CD4-positive, alpha-beta T cell (primary cell): ENCODE measurements around the gene LDAH. TPM values are rescaled to one million over a fixed set of nuclear protein-coding genes. Genes with fewer than 3 reads are reported as not detected.

ENCODE experiments used
- ATAC-seq: fragments of 200-7000 bp; cut with Tn5 transposase; one replicate; pipeline ENCODE4 v1.10.0; 2022; ENCODE audit warnings: mild to moderate bottlenecking; ENCODE audit not compliant: poor library complexity
- CTCF ChIA-PET: fragments of 350-600 bp; sonication (Branson Sonifier 250); formaldehyde crosslinking; loops from one replicate; lab custom pipeline; 2021; ENCODE audit warnings: antibody characterized with exemption, inconsistent platforms; lab: Charles Lee
- POLR2A ChIA-PET: fragments of 350-600 bp; sonication (Branson Sonifier 250); formaldehyde crosslinking; loops from one replicate; lab custom pipeline; 2021; ENCODE audit warnings: antibody characterized with exemption, inconsistent platforms; lab: Charles Lee
- DNase-seq, 14 experiments: peaks; one replicate each; pipeline ENCODE4 v3.0.0-alpha.2; 2013 to 2020; ENCODE audit warnings: mixed read lengths in 2 of 14
- H3K27ac ChIP-seq, 2 donors: one replicate each; pipeline versions ENCODE4 v1.5.1 to v1.7.0; 2013; ENCODE audit warnings: low read length in 2 of 2, low read depth in 1 of 2, mild to moderate bottlenecking in 1 of 2
- H3K27me3 ChIP-seq, 2 experiments: 1 replicate in 1 of 2; 2 replicates in 1 of 2; pipeline versions ENCODE4 v1.6.1 to v1.7.0; 2013; ENCODE audit warnings: low read length in 2 of 2, control low read depth in 1 of 2, mild to moderate bottlenecking in 1 of 2, moderate library complexity in 1 of 2; ENCODE audit not compliant: insufficient read depth in 2 of 2, control insufficient read depth in 1 of 2
- H3K36me3 ChIP-seq: one replicate; pipeline ENCODE4 v1.6.1; 2013; ENCODE audit warnings: low read length, control low read depth; ENCODE audit not compliant: insufficient read depth
- H3K4me1 ChIP-seq: one replicate; pipeline ENCODE4 v1.6.1; 2013; ENCODE audit warnings: low read length, control low read depth; ENCODE audit not compliant: insufficient read depth
- H3K4me3 ChIP-seq: one replicate; pipeline ENCODE4 v1.5.1; 2013; ENCODE audit warnings: mild to moderate bottlenecking, low read length, moderate library complexity
- H3K9me3 ChIP-seq, 2 experiments: 1 replicate in 1 of 2; 2 replicates in 1 of 2; pipeline versions ENCODE4 v1.6.1 to v1.7.0; 2013; ENCODE audit warnings: low read length in 2 of 2, mild to moderate bottlenecking in 2 of 2, control low read depth in 1 of 2, moderate library complexity in 1 of 2; ENCODE audit not compliant: control insufficient read depth in 1 of 2, insufficient read depth in 1 of 2
- H3K27ac Mint-ChIP-seq: one replicate; pipeline ENCODE4 v1.8.0; 2020; ENCODE audit warnings: mixed read lengths
- H3K27me3 Mint-ChIP-seq: one replicate; pipeline ENCODE4 v1.8.0; 2021; ENCODE audit warnings: mixed read lengths
- H3K36me3 Mint-ChIP-seq: one replicate; pipeline ENCODE4 v1.8.0; 2021; ENCODE audit warnings: low read depth, mixed read lengths
- H3K4me1 Mint-ChIP-seq: one replicate; pipeline ENCODE4 v1.8.0; 2021; ENCODE audit warnings: low read depth, mixed read lengths
- H3K4me3 Mint-ChIP-seq: one replicate; pipeline ENCODE4 v1.8.0; 2020; ENCODE audit warnings: mild to moderate bottlenecking, mixed read lengths
- H3K9me3 Mint-ChIP-seq: one replicate; pipeline ENCODE4 v1.8.0; 2020; ENCODE audit warnings: mixed read lengths
- intact Hi-C, 2 experiments: fragments of 100-400 bp; cut with DNase I in 1 of 2; cut with micrococcal nuclease in 1 of 2; formaldehyde crosslinking; loops; one replicate each; pipeline versions ENCODE4 v1.15.1 to v1.9.0; 2023 to 2025; cut with DNase I, micrococcal nuclease
- total RNA-seq, 174 experiments: library from RNA in 2 of 174; stranded (reverse) in 2 of 174; gene quantifications; one replicate each; pipeline ENCODE4 v1.2.3 and lab custom pipeline; 2021 to 2026
- TF ChIP-seq, protein P1 (sequence below): fragments of 200-600 bp; IDR thresholded peaks from one replicate; pipeline ENCODE4 v1.8.0; 2022; ENCODE audit warnings: antibody characterized with exemption, mild to moderate bottlenecking

LDAH gene
- total RNA-seq, 2 experiments from 2014 or later, result 6.5 to 7.2 TPM

DNA sequence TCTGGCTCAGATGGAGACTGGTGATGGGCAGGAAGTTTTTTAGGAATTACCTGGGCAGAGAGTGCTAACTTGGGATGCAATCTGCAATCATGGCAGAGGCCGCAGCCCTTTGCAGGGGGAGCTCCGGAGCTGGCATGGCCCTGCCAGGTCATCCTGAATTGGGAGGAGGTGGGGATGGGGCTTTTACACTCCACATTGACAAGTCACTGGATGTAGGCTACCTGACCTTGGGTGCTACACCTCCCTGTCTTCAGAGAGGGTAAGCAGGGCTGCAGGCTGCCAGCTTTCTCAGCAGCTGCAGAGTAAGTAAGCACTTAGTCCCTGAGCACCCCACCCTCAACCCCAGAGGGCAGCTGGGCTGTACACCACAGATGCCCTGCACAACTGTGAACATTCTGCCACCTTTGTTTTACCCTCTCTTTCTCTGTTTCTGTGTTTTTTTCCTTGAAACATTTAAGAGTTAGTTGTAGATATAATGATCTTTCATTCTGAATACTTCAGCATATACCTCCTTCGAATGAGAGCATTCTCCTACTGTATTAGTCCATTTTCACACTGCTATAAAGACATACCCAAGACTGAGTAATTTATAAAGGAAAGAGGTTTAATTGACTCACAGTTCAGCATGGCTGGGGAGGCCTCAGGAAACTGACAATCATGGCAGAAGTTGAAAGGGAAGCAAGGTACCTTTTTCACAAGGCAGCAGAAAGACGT, 165.2 kb downstream of the LDAH start:
- CTCF ChIA-PET, result no interaction called here
- TF ChIP-seq, protein P1, sequence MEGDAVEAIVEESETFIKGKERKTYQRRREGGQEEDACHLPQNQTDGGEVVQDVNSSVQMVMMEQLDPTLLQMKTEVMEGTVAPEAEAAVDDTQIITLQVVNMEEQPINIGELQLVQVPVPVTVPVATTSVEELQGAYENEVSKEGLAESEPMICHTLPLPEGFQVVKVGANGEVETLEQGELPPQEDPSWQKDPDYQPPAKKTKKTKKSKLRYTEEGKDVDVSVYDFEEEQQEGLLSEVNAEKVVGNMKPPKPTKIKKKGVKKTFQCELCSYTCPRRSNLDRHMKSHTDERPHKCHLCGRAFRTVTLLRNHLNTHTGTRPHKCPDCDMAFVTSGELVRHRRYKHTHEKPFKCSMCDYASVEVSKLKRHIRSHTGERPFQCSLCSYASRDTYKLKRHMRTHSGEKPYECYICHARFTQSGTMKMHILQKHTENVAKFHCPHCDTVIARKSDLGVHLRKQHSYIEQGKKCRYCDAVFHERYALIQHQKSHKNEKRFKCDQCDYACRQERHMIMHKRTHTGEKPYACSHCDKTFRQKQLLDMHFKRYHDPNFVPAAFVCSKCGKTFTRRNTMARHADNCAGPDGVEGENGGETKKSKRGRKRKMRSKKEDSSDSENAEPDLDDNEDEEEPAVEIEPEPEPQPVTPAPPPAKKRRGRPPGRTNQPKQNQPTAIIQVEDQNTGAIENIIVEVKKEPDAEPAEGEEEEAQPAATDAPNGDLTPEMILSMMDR, result no peak
- H3K9me3 ChIP-seq, result no peaks in the 10 kb centered on the region
- peaks cover 11 to 26% of the 10 kb centered on the region in 2 experiments for H3K27me3 ChIP-seq
- no peaks in the 10 kb centered on the region for H3K36me3 ChIP-seq
- Mint-ChIP-seq H3K27me3 (peaks cover 43% of the 10 kb centered on the region), H3K9me3 (no peaks in the 10 kb centered on the region), H3K4me3 (no peak overlapping the region), H3K4me1 (no peaks in the 10 kb centered on the region), H3K27ac (no peak overlapping the region), H3K36me3 (no peaks in the 10 kb centered on the region)
- H3K4me3 ChIP-seq, result no peak overlapping the region
- no peak for ATAC-seq
- peaks cover 6% of the 10 kb centered on the region for H3K4me1 ChIP-seq
- no peak overlapping the region for H3K27ac ChIP-seq
- intact Hi-C loops, result no loop called here
- POLR2A ChIA-PET, result no interaction called here
- DNase-seq, result no peak

- intact Hi-C loops, result no loop called here
- CTCF ChIA-PET, result no interaction called here
- Mint-ChIP-seq H3K4me1 (peaks cover 8% of the 10 kb centered on the region), H3K9me3 (no peaks in the 10 kb centered on the region), H3K4me3 (no peak overlapping the region), H3K27ac (no peak overlapping the region), H3K27me3 (peaks cover 32% of the 10 kb centered on the region), H3K36me3 (no peaks in the 10 kb centered on the region)
- H3K27ac ChIP-seq, result no peak overlapping the region
- POLR2A ChIA-PET, result no interaction called here
- TF ChIP-seq, protein P1, result no peak
- H3K4me1 ChIP-seq, result peaks cover 7% of the 10 kb centered on the region
- no peaks in the 10 kb centered on the region for H3K9me3 ChIP-seq
- no peaks in the 10 kb centered on the region for H3K36me3 ChIP-seq
- H3K27me3 ChIP-seq, result peaks cover 1 to 15% of the 10 kb centered on the region in 2 experiments
- DNase-seq, result no peak
- H3K4me3 ChIP-seq, result no peak overlapping the region
- ATAC-seq, result no peak
Measured at GRCh38 chr2:20656561-20656960, 166.3 kb downstream of the LDAH start.

- no peak overlapping the region for H3K4me3 Mint-ChIP-seq
- intact Hi-C loops, result loop anchor here (5.0 kb wide), 4 partner anchors 302 to 1307 kb away; partner anchors contain the start of genes LAPTM4A (in 1 of the 2), PUM2 (in 1 of the 2) and TTC32 (in 1 of the 2)
- Histone ChIP-seq H3K9me3 (no peaks in the 10 kb centered on the region), H3K36me3 (no peaks in the 10 kb centered on the region), H3K4me3 (no peak overlapping the region), H3K27ac (no peak overlapping the region), H3K4me1 (peaks cover 20% of the 10 kb centered on the region), H3K27me3 (peaks cover 0 to 5% of the 10 kb centered on the region in 2 experiments)
- no peaks in the 10 kb centered on the region for H3K9me3 Mint-ChIP-seq
- H3K36me3 Mint-ChIP-seq, result no peaks in the 10 kb centered on the region
- TF ChIP-seq, protein P1, result no peak
- ChIA-PET POLR2A (no interaction called here), CTCF (interaction anchor here (0.6 kb wide), 1 partner anchor 51 kb away, joined by 5 read pairs; no protein-coding TSS in a partner anchor)
- peaks cover 14% of the 10 kb centered on the region for H3K27me3 Mint-ChIP-seq
- H3K27ac Mint-ChIP-seq, result no peak overlapping the region
- ATAC-seq (no peak), DNase-seq (no peak)
- H3K4me1 Mint-ChIP-seq, result peaks cover 24% of the 10 kb centered on the region
Measured at GRCh38 chr2:20654535-20654813, 168.4 kb downstream of the LDAH start.
